Measurements from ENCODE around the gene BBS12. TPM values are rescaled to one million over a fixed set of nuclear protein-coding genes. Genes with fewer than 3 reads are reported as not detected.

Gene BBS12
- total RNA-seq, 3 donors from 2014 or later, result 3.3 to 5.4 (median 3.9) TPM

DNA sequence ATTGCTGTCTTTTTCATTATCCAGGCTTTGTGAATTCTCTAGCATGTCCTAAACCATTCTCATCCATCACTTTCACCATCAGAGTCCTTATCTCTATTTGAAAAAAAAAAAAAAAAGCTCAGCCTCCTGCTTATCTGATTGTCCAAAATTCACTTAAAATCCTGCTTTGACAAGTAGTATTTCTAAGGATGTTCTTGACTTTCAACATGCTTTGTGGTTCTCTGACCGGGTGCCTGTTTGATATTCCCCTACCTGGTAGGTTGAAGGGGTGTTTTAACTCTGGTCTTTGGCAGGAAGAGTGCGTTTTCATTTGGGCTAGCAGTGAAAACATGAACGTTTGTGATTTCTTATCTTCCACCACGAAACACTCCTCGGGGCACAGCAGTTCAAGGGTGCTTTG, 17.3 kb upstream of the BBS12 start:
- ATAC-seq, result no peak
- Histone ChIP-seq H3K36me3 (ENCODE audit: low read depth) (no peaks in the 10 kb centered on the region), H3K4me3 (no peak overlapping the region), H3K9me3 (no peaks in the 10 kb centered on the region), H3K4me1 (ENCODE audit: low read depth) (no peaks in the 10 kb centered on the region)
- intact Hi-C loops (cut with DNase I, micrococcal nuclease), result loop anchor here in 1 of 2 donors (10.0 kb wide), 1 partner anchor 110 kb away; no protein-coding TSS in a partner anchor
- TF ChIP-seq, protein P1, sequence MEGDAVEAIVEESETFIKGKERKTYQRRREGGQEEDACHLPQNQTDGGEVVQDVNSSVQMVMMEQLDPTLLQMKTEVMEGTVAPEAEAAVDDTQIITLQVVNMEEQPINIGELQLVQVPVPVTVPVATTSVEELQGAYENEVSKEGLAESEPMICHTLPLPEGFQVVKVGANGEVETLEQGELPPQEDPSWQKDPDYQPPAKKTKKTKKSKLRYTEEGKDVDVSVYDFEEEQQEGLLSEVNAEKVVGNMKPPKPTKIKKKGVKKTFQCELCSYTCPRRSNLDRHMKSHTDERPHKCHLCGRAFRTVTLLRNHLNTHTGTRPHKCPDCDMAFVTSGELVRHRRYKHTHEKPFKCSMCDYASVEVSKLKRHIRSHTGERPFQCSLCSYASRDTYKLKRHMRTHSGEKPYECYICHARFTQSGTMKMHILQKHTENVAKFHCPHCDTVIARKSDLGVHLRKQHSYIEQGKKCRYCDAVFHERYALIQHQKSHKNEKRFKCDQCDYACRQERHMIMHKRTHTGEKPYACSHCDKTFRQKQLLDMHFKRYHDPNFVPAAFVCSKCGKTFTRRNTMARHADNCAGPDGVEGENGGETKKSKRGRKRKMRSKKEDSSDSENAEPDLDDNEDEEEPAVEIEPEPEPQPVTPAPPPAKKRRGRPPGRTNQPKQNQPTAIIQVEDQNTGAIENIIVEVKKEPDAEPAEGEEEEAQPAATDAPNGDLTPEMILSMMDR (IDR thresholded peaks at IDR 0.05), result no peak
- no peak for DNase-seq

DNA sequence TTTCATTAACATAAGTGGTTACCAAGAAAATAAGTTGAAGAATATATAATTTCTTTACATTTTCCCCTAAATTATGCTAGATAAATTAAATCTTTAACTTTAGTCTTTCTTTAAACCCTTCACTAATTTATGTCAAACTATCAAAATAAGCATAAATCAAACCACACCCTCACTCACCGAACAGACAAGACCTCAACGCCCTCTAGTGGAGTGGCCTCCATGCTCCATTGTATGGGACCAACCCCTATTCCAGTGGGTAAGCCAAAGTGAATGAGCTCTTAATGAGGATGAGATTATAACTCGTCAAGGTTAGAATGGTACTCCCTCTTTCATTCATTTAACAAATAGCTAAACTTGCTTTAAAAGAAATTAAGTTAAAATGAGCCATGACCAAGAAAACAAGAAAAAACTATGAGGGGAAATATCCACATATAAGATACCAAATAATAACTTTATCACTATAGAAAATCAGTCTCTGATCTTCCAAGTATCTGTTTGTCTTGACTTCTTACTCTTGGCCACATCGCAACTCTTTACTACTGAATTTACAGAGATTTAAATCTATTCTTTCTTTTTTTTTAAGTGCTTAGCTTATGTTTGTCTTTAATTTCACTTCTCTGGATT, 15.6 kb upstream of the BBS12 start:
- DNase-seq (peak in 2 of 3 donors; percentile 67 to 93), ATAC-seq (peak; percentile 83)
- Histone ChIP-seq H3K4me3 (no peak overlapping the region), H3K9me3 (no peaks in the 10 kb centered on the region), H3K4me1 (ENCODE audit: low read depth) (no peaks in the 10 kb centered on the region), H3K36me3 (ENCODE audit: low read depth) (no peaks in the 10 kb centered on the region)
- intact Hi-C loops (cut with DNase I, micrococcal nuclease), result loop anchor here in 1 of 2 donors (10.0 kb wide), 1 partner anchor 112 kb away; no protein-coding TSS in a partner anchor
- TF ChIP-seq, protein P1 (IDR thresholded peaks at IDR 0.05), result peak; percentile 58

DNA sequence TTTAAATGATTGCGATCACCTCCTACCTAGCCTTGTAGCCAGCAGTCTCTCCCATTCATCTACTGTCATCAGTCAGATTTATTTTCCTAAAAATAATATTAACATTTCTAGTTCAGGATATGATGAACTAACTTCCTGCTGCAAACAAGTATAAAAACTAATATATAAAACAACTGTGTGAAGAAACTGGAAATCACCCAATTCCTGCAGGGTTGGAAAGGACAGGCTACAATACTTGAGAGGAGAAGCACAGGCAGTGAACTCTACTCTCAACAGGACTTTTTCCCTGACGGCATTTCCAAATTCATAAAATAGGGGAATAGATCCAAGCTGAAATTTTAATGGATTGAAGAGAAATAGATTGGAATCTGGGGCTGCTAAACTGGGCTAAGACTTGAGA, 14.2 kb upstream of the BBS12 start:
- Histone ChIP-seq H3K36me3 (ENCODE audit: low read depth) (no peaks in the 10 kb centered on the region), H3K4me1 (ENCODE audit: low read depth) (no peaks in the 10 kb centered on the region), H3K9me3 (no peaks in the 10 kb centered on the region), H3K4me3 (no peak overlapping the region)
- TF ChIP-seq, protein P1 (IDR thresholded peaks at IDR 0.05), result no peak
- intact Hi-C loops (cut with DNase I, micrococcal nuclease), result loop anchor here in 1 of 2 donors (10.0 kb wide), 1 partner anchor 113 kb away; no protein-coding TSS in a partner anchor
- no peak for ATAC-seq
- DNase-seq, result no peak

DNA sequence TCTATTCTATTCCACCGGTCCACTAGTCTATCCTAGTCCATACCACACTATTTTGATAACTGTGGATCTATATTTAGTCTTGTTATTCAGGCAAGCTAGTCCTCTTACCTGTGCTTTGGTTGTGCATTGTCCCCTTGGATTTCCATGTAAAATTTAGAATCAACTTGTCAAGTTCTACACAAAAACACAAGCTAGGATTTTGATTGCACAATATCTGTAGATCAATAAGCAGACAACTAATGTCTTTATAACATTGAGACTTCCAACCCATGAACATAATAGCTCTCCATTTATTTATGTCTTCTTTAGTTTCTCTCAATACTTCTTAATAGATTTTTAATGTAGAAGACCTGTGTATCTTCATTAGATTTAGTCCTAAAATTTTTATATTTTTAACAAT, 10.2 kb upstream of the BBS12 start:
- Histone ChIP-seq H3K9me3 (no peaks in the 10 kb centered on the region), H3K4me3 (no peak overlapping the region), H3K36me3 (ENCODE audit: low read depth) (no peaks in the 10 kb centered on the region), H3K4me1 (ENCODE audit: low read depth) (no peaks in the 10 kb centered on the region)
- ATAC-seq, result no peak
- intact Hi-C loops (cut with DNase I, micrococcal nuclease), result no loop called here
- TF ChIP-seq, protein P1 (IDR thresholded peaks at IDR 0.05), result no peak
- no peak for DNase-seq

DNA sequence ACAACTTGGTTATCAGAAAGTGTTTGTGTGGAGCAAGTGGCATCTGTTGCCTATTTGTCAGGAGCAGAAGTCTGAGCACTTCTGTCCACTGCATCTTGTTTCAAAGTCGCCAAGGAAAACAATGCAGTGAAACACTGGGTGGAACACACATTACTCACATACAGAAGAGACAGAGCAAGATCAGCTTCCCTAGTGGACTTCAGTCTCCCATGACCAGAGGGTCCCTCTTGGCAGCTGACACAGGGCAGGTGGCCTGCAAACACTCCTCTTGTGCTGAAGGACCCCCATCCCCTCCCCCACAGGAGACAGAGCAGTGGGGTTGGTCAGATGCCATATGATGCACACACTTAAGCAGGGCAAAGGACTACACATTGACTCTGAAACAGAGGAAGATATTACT, 3.6 kb upstream of the BBS12 start:
- no peak for DNase-seq
- Histone ChIP-seq H3K4me3 (no peak overlapping the region), H3K4me1 (ENCODE audit: low read depth) (peaks cover 1% of the 10 kb centered on the region), H3K9me3 (no peaks in the 10 kb centered on the region), H3K36me3 (ENCODE audit: low read depth) (peaks cover 3% of the 10 kb centered on the region)
- no peak for ATAC-seq
- TF ChIP-seq, protein P1 (IDR thresholded peaks at IDR 0.05), result no peak
- intact Hi-C loops (cut with DNase I, micrococcal nuclease), result no loop called here
